WTC11 (cell line): ENCODE data around the gene KRT83. TPM values are rescaled to one million over a fixed set of nuclear protein-coding genes. Genes with fewer than 3 reads are reported as not detected.

Source experiments
- ATAC-seq: fragments of 200-7000 bp; cut with Tn5 transposase; 2 replicates; pipeline ENCODE4 v1.10.0; 2021; ENCODE audit warnings: mild to moderate bottlenecking, moderate library complexity
- CTCF ChIA-PET: fragments of 300-600 bp; sonication (Branson Sonifier 250); formaldehyde crosslinking; loops from one replicate; lab custom pipeline; 2021; ENCODE audit warnings: antibody characterized with exemption; lab: Charles Lee
- POLR2A ChIA-PET: fragments of 350-600 bp; sonication (Branson Sonifier 250); formaldehyde crosslinking; loops from one replicate; lab custom pipeline; 2021; ENCODE audit warnings: antibody characterized with exemption; lab: Charles Lee
- DNase-seq: peaks from one replicate; pipeline ENCODE4 v3.0.0; 2021; ENCODE audit warnings: low spot score
- H3K27ac Mint-ChIP-seq: 2 replicates; pipeline ENCODE4 v1.8.0; 2021; ENCODE audit warnings: mixed read lengths
- H3K27me3 Mint-ChIP-seq: 2 replicates; pipeline ENCODE4 v1.8.0; 2021; ENCODE audit warnings: low read depth, mild to moderate bottlenecking, moderate library complexity, mixed read lengths
- H3K36me3 Mint-ChIP-seq: 2 replicates; pipeline ENCODE4 v1.8.0; 2021; ENCODE audit warnings: mixed read lengths
- H3K4me1 Mint-ChIP-seq: 2 replicates; pipeline ENCODE4 v1.8.0; 2022; ENCODE audit warnings: mixed read lengths
- H3K4me3 Mint-ChIP-seq: 2 replicates; pipeline ENCODE4 v1.8.0; 2021; ENCODE audit warnings: mild to moderate bottlenecking, moderate library complexity, mixed read lengths
- H3K9me3 Mint-ChIP-seq: 2 replicates; pipeline ENCODE4 v1.8.0; 2021; ENCODE audit warnings: mixed read lengths
- CTCF ChIP-seq: fragments of 200-600 bp; IDR thresholded peaks from 2 replicates; pipeline ENCODE4 v1.8.0; 2022; ENCODE audit warnings: antibody characterized with exemption
- JUN ChIP-seq: sonication (generic); formaldehyde crosslinking; IDR thresholded peaks from 2 replicates; pipeline ENCODE4 v1.8.0; 2023; ENCODE audit warnings: mild to moderate bottlenecking, missing genetic modification reagents
- NR3C1 ChIP-seq: sonication (generic); formaldehyde crosslinking; conservative IDR thresholded peaks from 2 replicates; pipeline ENCODE4 v1.8.1; 2023; ENCODE audit warnings: low read depth, mild to moderate bottlenecking, missing genetic modification reagents
- PRRX2 ChIP-seq: fragments of 250-450 bp; sonication (Bioruptor Pico); IDR thresholded peaks from 2 replicates; pipeline ENCODE4 v1.8.0; 2021; ENCODE audit warnings: mild to moderate bottlenecking
- SMAD3 ChIP-seq: sonication (generic); formaldehyde crosslinking; IDR thresholded peaks from 2 replicates; pipeline ENCODE4 v1.8.0; 2022; ENCODE audit warnings: missing genetic modification reagents, mild to moderate bottlenecking, borderline replicate concordance
- SMAD4 ChIP-seq: sonication (generic); formaldehyde crosslinking; IDR thresholded peaks from 2 replicates; pipeline ENCODE4 v1.8.0; 2022; ENCODE audit warnings: mild to moderate bottlenecking, missing genetic modification reagents
- ZBTB21 ChIP-seq: sonication (generic); formaldehyde crosslinking; IDR thresholded peaks from 2 replicates; pipeline ENCODE4 v1.8.1; 2023; ENCODE audit warnings: mild to moderate bottlenecking, missing genetic modification reagents, borderline replicate concordance
- ZBTB43 ChIP-seq: sonication (generic); formaldehyde crosslinking; IDR thresholded peaks from 2 replicates; pipeline ENCODE4 v1.8.1; 2023; ENCODE audit warnings: mild to moderate bottlenecking, missing genetic modification reagents
- ZNF416 ChIP-seq: fragments of 250-450 bp; sonication (Bioruptor Pico); IDR thresholded peaks from 2 replicates; pipeline ENCODE4 v1.9.0; 2021; ENCODE audit warnings: mild to moderate bottlenecking, inconsistent platforms
- ZNF423 ChIP-seq: fragments of 250-450 bp; sonication (Bioruptor Pico); IDR thresholded peaks from 2 replicates; pipeline ENCODE4 v2.1.2; 2022; ENCODE audit warnings: mild to moderate bottlenecking, moderate library complexity
- total RNA-seq: library from RNA; stranded (reverse); gene quantifications from 3 replicates; pipeline ENCODE4 v1.2.3, GENCODE V29; 2021
- TF ChIP-seq, protein P1 (sequence below): sonication (generic); formaldehyde crosslinking; IDR thresholded peaks from 2 replicates; pipeline ENCODE4 v1.8.0; 2022; ENCODE audit warnings: mild to moderate bottlenecking, missing genetic modification reagents
- TF ChIP-seq, protein P2 (sequence below): sonication (generic); formaldehyde crosslinking; IDR thresholded peaks from 2 replicates; pipeline ENCODE4 v1.8.1; 2022; ENCODE audit warnings: mild to moderate bottlenecking, missing genetic modification reagents, moderate library complexity, borderline replicate concordance

The KRT83 gene
- total RNA-seq, 1 experiment from 2014 or later, result not detected

DNA sequence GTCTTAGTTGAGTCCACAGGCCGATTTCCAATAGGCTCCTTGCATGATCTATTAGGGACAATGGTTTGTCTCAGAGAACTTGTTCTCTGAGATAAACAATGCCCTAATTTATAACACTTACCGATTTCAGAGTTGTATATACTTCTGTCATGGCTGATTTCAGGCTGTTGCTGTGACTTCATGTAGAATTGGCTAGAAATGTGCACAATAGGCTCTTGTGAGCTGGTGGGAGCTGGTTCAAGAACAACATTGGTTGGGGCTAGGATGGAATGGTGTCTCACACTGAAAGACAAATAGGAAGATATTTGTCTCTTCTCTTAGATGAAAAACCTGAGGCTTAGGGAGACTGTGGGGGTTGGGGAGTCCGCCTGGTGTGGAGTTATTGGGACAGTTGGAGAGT lies 53.5 kb downstream of the KRT83 start (continued):
- TF ChIP-seq CTCF, result no peak

DNA sequence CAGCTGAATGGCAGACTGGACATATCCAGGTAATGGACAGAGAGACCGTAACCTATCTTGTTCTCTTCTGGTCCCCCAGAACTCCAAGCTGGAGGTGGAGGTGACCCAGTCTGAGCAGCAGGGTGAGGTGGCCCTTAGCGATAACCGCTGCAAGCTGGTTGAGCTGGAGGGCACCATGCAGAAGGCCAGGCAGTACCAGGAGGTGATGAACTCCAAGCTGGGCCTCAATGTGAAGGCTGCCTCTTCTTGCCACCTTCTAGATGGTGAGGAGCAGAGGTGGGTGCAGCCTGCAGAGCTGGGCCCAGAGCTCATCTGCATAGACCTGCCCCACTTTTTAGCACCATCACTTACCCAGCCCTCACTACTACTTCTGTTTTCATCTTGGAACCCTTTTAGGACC lies 53.9 kb downstream of the KRT83 start:
- Mint-ChIP-seq H3K9me3 (peaks cover 8% of the 10 kb centered on the region), H3K4me1 (no peaks in the 10 kb centered on the region), H3K27ac (no peak overlapping the region), H3K4me3 (no peak overlapping the region), H3K36me3 (0 out of 2 replicates have a peak, but pooled peaks cover 3% of the 10 kb centered on the region), H3K27me3 (no peaks in the 10 kb centered on the region; the same call in 1 of the 2 replicates)
- ATAC-seq (no peak), DNase-seq (no peak)
- ChIA-PET POLR2A (no interaction called here), CTCF (interaction anchor here (2.0 to 9.3 kb wide), 2 partner anchors 11 to 46 kb away, joined by 6 to 122 read pairs; no protein-coding TSS in a partner anchor)
- TF ChIP-seq SMAD4 (no peak), ZNF423 (no peak)
- TF ChIP-seq, protein P1, sequence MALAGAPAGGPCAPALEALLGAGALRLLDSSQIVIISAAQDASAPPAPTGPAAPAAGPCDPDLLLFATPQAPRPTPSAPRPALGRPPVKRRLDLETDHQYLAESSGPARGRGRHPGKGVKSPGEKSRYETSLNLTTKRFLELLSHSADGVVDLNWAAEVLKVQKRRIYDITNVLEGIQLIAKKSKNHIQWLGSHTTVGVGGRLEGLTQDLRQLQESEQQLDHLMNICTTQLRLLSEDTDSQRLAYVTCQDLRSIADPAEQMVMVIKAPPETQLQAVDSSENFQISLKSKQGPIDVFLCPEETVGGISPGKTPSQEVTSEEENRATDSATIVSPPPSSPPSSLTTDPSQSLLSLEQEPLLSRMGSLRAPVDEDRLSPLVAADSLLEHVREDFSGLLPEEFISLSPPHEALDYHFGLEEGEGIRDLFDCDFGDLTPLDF (CRISPR knock-in tag), result no peak
- TF ChIP-seq, protein P2, sequence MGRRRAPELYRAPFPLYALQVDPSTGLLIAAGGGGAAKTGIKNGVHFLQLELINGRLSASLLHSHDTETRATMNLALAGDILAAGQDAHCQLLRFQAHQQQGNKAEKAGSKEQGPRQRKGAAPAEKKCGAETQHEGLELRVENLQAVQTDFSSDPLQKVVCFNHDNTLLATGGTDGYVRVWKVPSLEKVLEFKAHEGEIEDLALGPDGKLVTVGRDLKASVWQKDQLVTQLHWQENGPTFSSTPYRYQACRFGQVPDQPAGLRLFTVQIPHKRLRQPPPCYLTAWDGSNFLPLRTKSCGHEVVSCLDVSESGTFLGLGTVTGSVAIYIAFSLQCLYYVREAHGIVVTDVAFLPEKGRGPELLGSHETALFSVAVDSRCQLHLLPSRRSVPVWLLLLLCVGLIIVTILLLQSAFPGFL (CRISPR knock-in tag), result no peak

GRCh38 chr12:52266514-52266913 lies 54.7 kb downstream of the KRT83 start:
- ATAC-seq (no peak), DNase-seq (no peak)
- Mint-ChIP-seq H3K4me3 (no peak overlapping the region), H3K27me3 (no peaks in the 10 kb centered on the region; the same call in none of the 2 replicates), H3K9me3 (peaks cover 14% of the 10 kb centered on the region), H3K36me3 (0 out of 2 replicates have a peak, but pooled peaks cover 6% of the 10 kb centered on the region), H3K4me1 (no peaks in the 10 kb centered on the region), H3K27ac (no peak overlapping the region)
- POLR2A ChIA-PET, result no interaction called here
- no peak for TF ChIP-seq ZBTB43 (CRISPR knock-in tag)
- no peak for TF ChIP-seq NR3C1 (CRISPR knock-in tag)
- TF ChIP-seq, all 79 proteins: peak for 0
- CTCF ChIA-PET, result interaction anchor here (1.4 to 9.3 kb wide), 2 partner anchors 12 to 61 kb away, joined by 3 to 122 read pairs; no protein-coding TSS in a partner anchor

GRCh38 chr12:52264435-52264825 lies 56.8 kb downstream of the KRT83 start:
- POLR2A ChIA-PET, result interaction anchor here (0.6 kb wide), 1 partner anchor 21 kb away, joined by 3 read pairs; no protein-coding TSS in a partner anchor

More at GRCh38 chr12:52264435-52264825, 56.8 kb downstream of the KRT83 start:
- Mint-ChIP-seq H3K9me3 (peaks cover 33% of the 10 kb centered on the region), H3K4me1 (peaks cover 9% of the 10 kb centered on the region), H3K4me3 (no peak overlapping the region), H3K27me3 (peaks cover 19% of the 10 kb centered on the region), H3K27ac (no peak overlapping the region), H3K36me3 (peaks cover 18% of the 10 kb centered on the region)
- CTCF ChIA-PET, result interaction anchor here (0.6 to 9.3 kb wide), 6 partner anchors 14 to 540 kb away, joined by 3 to 122 read pairs (median 4); no protein-coding TSS in a partner anchor
- ATAC-seq (no peak), DNase-seq (no peak)
- TF ChIP-seq SMAD3 (no peak), ZBTB21 (no peak), JUN (CRISPR knock-in tag) (no peak), ZNF416 (CRISPR knock-in tag) (no peak), SMAD4 (no peak), PRRX2 (CRISPR knock-in tag) (no peak), ZBTB43 (CRISPR knock-in tag) (no peak)
- TF ChIP-seq, all 79 proteins: peak for 0

Other genes starting within 250 kb of the KRT83 start
- gene SMIM41, start 241.7 kb downstream of the KRT83 start, total RNA-seq, result 0.14 to 0.21 TPM in 2 of 3 replicates, not detected in the other
- 0.09 to 0.11 TPM (median 0.11 TPM) in 3 replicates for gene KRT80, start 129.4 kb downstream of the KRT83 start, total RNA-seq
- gene KRT7, start 88.2 kb downstream of the KRT83 start, total RNA-seq, result 10.6 to 11.5 TPM (median 11.4 TPM) in 3 replicates
- 0.11 to 0.18 TPM in 2 of 3 replicates, not detected in the other for gene KRT86, start 46.8 kb downstream of the KRT83 start, total RNA-seq
- 0.21 to 0.70 TPM (median 0.34 TPM) in 3 replicates for gene KRT81, start 29.9 kb downstream of the KRT83 start, total RNA-seq
- not detected in 3 replicates for gene KRT85, start 46.1 kb upstream of the KRT83 start, total RNA-seq
- gene KRT84, start 64.3 kb upstream of the KRT83 start, total RNA-seq, result not detected in 3 replicates
- gene KRT82, start 84.9 kb upstream of the KRT83 start, total RNA-seq, result not detected in 3 replicates
- not detected in 3 replicates for gene KRT75, start 113.0 kb upstream of the KRT83 start, total RNA-seq
- gene KRT6B, start 130.7 kb upstream of the KRT83 start, total RNA-seq, result not detected in 3 replicates
- gene KRT6C, start 152.4 kb upstream of the KRT83 start, total RNA-seq, result not detected in 3 replicates
- not detected in 3 replicates for gene KRT6A, start 171.9 kb upstream of the KRT83 start, total RNA-seq
- not detected in 3 replicates for gene KRT5, start 199.0 kb upstream of the KRT83 start, total RNA-seq
- not detected in 3 replicates for gene KRT71, start 231.7 kb upstream of the KRT83 start, total RNA-seq